Mesendoderm (in vitro differentiated cells): ENCODE results near the gene RAB9B.
A peak's percentile ranks its signal among the peaks of the same experiment; 100 is the strongest.

ENCODE experiments used
- DNase-seq: peaks from one replicate; pipeline ENCODE4 v3.0.0; 2013
- H2AK5ac ChIP-seq: 2 replicates; pipeline ENCODE4 v1.6.1; 2013; ENCODE audit warnings: low read length, inconsistent platforms
- H2BK120ac ChIP-seq: 2 replicates; pipeline ENCODE4 v1.6.1; 2013; ENCODE audit warnings: low read depth, mild to moderate bottlenecking, low read length, moderate library complexity, mixed read lengths
- H2BK15ac ChIP-seq: replicated peaks from 2 replicates; pipeline ENCODE4 v1.6.1; 2013; ENCODE audit warnings: low read depth, mild to moderate bottlenecking, moderate library complexity
- H2BK5ac ChIP-seq: 2 replicates; pipeline ENCODE4 v1.6.1; 2013; ENCODE audit warnings: low read length, inconsistent platforms
- H3K18ac ChIP-seq: 2 replicates; pipeline ENCODE4 v1.6.1; 2013; ENCODE audit warnings: mild to moderate bottlenecking, low read length, mixed read lengths
- H3K23ac ChIP-seq: one replicate; pipeline ENCODE4 v1.6.1; 2013; ENCODE audit warnings: low read length
- H3K27ac ChIP-seq: 2 replicates; pipeline ENCODE4 v1.5.1; 2013; ENCODE audit warnings: low read depth, mild to moderate bottlenecking, inconsistent platforms, low read length, moderate library complexity
- H3K27me3 ChIP-seq: 2 replicates; pipeline ENCODE4 v1.6.1; 2013; ENCODE audit warnings: low read length, control low read depth, mild to moderate bottlenecking, inconsistent platforms; ENCODE audit not compliant: insufficient read depth, poor library complexity
- H3K36me3 ChIP-seq: 2 replicates; pipeline ENCODE4 v1.6.1; 2013; ENCODE audit warnings: low read length, inconsistent platforms; ENCODE audit not compliant: control insufficient read depth, insufficient read depth
- H3K4ac ChIP-seq: one replicate; pipeline ENCODE4 v1.6.1; 2013; ENCODE audit warnings: low read depth, mild to moderate bottlenecking, low read length, moderate library complexity
- H3K4me1 ChIP-seq: 2 replicates; pipeline ENCODE4 v1.6.1; 2013; ENCODE audit warnings: low read depth, low read length, inconsistent platforms; ENCODE audit not compliant: control insufficient read depth
- H3K4me2 ChIP-seq: 2 replicates; pipeline ENCODE4 v1.6.1; 2013; ENCODE audit warnings: low read length
- H3K4me3 ChIP-seq: 2 replicates; pipeline ENCODE4 v1.5.1; 2013; ENCODE audit warnings: mild to moderate bottlenecking, low read length
- H3K56ac ChIP-seq: one replicate; pipeline ENCODE4 v1.6.1; 2013; ENCODE audit warnings: low read length
- H3K79me1 ChIP-seq: 2 replicates; pipeline ENCODE4 v1.6.1; 2013; ENCODE audit warnings: low read length, inconsistent platforms
- H3K79me2 ChIP-seq: 2 replicates; pipeline ENCODE4 v1.6.1; 2013; ENCODE audit warnings: mild to moderate bottlenecking, low read length; ENCODE audit not compliant: control insufficient read depth, insufficient read depth
- H3K9ac ChIP-seq: 2 replicates; pipeline ENCODE4 v1.6.1; 2013; ENCODE audit warnings: low read length, inconsistent platforms
- H4K5ac ChIP-seq: one replicate; pipeline ENCODE4 v1.6.1; 2013; ENCODE audit warnings: low read length
- H4K8ac ChIP-seq: one replicate; pipeline ENCODE4 v1.6.1; 2013; ENCODE audit warnings: low read depth, mild to moderate bottlenecking, control low read depth, low read length, moderate library complexity
- WGBS: extraction: QIAGEN DNeasy Blood & Tissue Kit; methylation state at CpG from one replicate; pipeline ENCODE4 v1.1.7; 2013; ENCODE audit warnings: low lambda C conversion rate, missing lambda C conversion rate; ENCODE audit not compliant: insufficient coverage; ENCODE audit errors: extremely low coverage; 5-methylcytosine and 5-hydroxymethylcytosine counted together

RAB9B gene

DNA sequence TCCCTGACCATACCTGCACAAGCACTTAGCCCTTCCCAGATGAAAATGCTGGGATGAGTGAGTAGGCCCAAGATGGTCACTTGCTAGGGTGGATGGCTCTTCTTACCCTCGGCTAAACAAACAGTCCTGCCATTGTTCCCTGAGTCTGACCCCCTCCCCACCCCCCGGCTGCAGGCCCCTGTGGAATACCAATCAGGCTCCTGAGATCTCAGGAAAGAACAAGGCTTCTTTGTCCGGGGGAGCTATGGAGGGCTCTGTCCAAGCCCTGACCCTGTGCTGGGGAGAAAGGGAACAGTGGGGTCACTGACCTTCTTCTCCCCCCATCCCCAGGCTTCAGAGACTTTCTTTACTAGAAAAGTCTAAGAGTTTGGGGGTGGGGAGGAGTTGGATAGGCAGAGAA, 49.4 kb downstream of the RAB9B start:
- WGBS, result no CpG with 5 or more reads among the region's 3 CpGs
- Histone ChIP-seq H3K4me3 (no peak overlapping the region), H2BK5ac (no peak overlapping the region)

DNA sequence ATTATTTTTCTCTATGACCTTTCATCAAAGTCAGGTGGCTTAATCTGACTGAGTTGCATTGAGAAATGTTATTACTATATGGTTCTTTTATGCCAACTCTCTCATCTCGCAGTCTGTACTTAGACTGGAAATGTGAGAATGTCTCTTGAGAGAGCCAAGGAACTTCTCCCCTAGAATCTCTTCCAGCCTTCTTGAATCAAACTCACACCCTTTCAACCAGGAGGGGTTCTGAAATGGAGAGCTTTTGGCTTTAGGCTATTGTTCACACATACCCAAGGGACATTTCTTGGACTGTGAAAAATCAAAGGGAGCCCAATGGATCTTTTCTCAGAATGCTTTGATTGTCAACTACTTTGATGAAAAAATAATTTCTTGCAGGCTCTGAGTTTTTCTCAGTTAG, 50.4 kb downstream of the RAB9B start:
- H3K4me3 ChIP-seq, result no peak overlapping the region
- no peaks in the 10 kb centered on the region for H3K27me3 ChIP-seq
- no peak for DNase-seq
- no peak overlapping the region for H3K4me2 ChIP-seq
- no peak overlapping the region for H3K18ac ChIP-seq
- H3K4me1 ChIP-seq, result no peaks in the 10 kb centered on the region
- H4K8ac ChIP-seq, result no peak overlapping the region
- no peak overlapping the region for H3K4ac ChIP-seq
- H2BK5ac ChIP-seq, result no peak overlapping the region
- no peaks in the 10 kb centered on the region for H3K79me1 ChIP-seq
- H2BK15ac ChIP-seq, result no peak overlapping the region
- no peak overlapping the region for H2BK120ac ChIP-seq
- H4K5ac ChIP-seq, result no peak overlapping the region
- no peak overlapping the region for H3K56ac ChIP-seq
- no peaks in the 10 kb centered on the region for H3K36me3 ChIP-seq
- H3K79me2 ChIP-seq, result no peaks in the 10 kb centered on the region
- H3K23ac ChIP-seq, result no peak overlapping the region
- no peak overlapping the region for H2AK5ac ChIP-seq
- no peak overlapping the region for H3K27ac ChIP-seq
- H3K9ac ChIP-seq, result no peak overlapping the region
- WGBS, result no CpG with 5 or more reads among the region's 1 CpG

More for the DNA sequence above, 49.4 kb downstream of the RAB9B start:
- no peak overlapping the region for H3K4me2 ChIP-seq
- H4K8ac ChIP-seq, result no peak overlapping the region
- H4K5ac ChIP-seq, result no peak overlapping the region
- no peak for DNase-seq
- H3K23ac ChIP-seq, result no peak overlapping the region
- no peaks in the 10 kb centered on the region for H3K27me3 ChIP-seq
- H2BK120ac ChIP-seq, result no peak overlapping the region
- no peak overlapping the region for H2AK5ac ChIP-seq
- H3K18ac ChIP-seq, result no peak overlapping the region
- no peaks in the 10 kb centered on the region for H3K4me1 ChIP-seq
- H2BK15ac ChIP-seq, result no peak overlapping the region
- H3K9ac ChIP-seq, result no peak overlapping the region
- no peak overlapping the region for H3K4ac ChIP-seq
- no peak overlapping the region for H3K27ac ChIP-seq
- no peak overlapping the region for H3K56ac ChIP-seq
- H3K36me3 ChIP-seq, result no peaks in the 10 kb centered on the region
- H3K79me2 ChIP-seq, result no peaks in the 10 kb centered on the region
- no peaks in the 10 kb centered on the region for H3K79me1 ChIP-seq

DNA sequence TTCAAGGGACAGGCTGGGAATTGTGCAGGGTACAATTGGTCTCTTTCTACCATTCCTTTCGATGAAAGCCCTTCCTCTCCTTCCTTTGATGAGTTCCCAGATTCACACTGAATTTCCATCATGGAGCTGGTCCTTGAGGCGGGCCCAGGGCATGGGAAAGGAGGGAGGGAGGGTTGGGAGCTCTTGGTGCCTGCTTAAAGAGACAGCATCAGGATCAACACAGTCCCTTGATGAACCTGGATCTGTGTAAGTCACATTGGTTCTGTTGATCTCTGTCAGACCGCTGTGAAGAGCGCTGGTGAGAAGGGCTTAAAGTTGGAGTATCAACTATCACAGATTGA, 51.0 kb downstream of the RAB9B start:
- no peak overlapping the region for H2AK5ac ChIP-seq
- no peak for DNase-seq
- no peak overlapping the region for H3K4me2 ChIP-seq

DNA sequence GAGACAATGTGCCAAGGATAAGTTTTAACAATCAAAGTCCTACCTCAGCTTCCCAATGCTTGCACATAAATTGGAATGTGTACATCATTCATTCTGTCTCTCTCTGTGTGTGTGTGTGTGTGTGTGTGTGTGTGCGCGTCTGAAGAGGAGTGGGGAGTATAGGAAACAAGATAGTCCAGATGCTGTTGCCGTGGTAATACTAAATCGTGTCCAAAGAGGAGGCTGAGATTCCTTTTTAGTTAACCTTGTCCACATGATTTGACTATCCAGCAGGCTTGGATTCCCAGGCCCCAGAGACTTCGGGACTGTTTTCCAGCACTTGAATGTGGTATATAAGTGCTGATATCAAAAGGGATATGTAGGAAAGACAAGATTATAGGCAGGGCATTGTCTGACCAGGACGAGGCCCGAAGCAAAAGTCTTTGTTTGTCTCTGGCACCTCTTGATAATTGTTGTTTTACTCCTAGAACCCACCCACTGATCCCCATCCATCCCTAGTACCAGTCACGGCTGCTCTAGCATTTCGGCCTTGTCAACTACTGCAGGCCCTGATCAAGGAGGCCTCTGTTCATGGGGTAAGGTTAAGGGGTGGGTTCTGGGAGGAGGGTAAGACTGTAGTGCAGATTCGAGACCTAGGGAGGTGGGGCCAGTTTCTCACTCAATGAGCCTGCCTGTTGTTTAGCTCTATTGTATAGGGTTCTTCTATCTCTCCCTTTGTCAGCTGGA, 51.6 kb downstream of the RAB9B start:
- no peak overlapping the region for H3K9ac ChIP-seq
- H2BK120ac ChIP-seq, result no peak overlapping the region
- no peak overlapping the region for H3K27ac ChIP-seq
- H2AK5ac ChIP-seq, result no peak overlapping the region
- H3K56ac ChIP-seq, result no peak overlapping the region
- no peaks in the 10 kb centered on the region for H3K79me2 ChIP-seq
- H3K4me3 ChIP-seq, result no peak overlapping the region
- DNase-seq, result no peak
- no peak overlapping the region for H2BK15ac ChIP-seq
- no CpG with 5 or more reads among the region's 10 CpGs for WGBS
- no peak overlapping the region for H3K23ac ChIP-seq
- H3K36me3 ChIP-seq, result no peaks in the 10 kb centered on the region
- no peak overlapping the region for H3K18ac ChIP-seq
- H3K79me1 ChIP-seq, result no peaks in the 10 kb centered on the region
- H3K4ac ChIP-seq, result no peak overlapping the region
- no peak overlapping the region for H3K4me2 ChIP-seq
- H3K4me1 ChIP-seq, result no peaks in the 10 kb centered on the region
- H4K5ac ChIP-seq, result no peak overlapping the region
- no peaks in the 10 kb centered on the region for H3K27me3 ChIP-seq
- H2BK5ac ChIP-seq, result no peak overlapping the region
- no peak overlapping the region for H4K8ac ChIP-seq

More for the DNA sequence above, 51.0 kb downstream of the RAB9B start:
- no peak overlapping the region for H3K18ac ChIP-seq
- H2BK5ac ChIP-seq, result no peak overlapping the region
- no peaks in the 10 kb centered on the region for H3K79me1 ChIP-seq
- H3K36me3 ChIP-seq, result no peaks in the 10 kb centered on the region
- H2BK15ac ChIP-seq, result no peak overlapping the region
- H2BK120ac ChIP-seq, result no peak overlapping the region
- H3K4me3 ChIP-seq, result no peak overlapping the region
- H3K27me3 ChIP-seq, result no peaks in the 10 kb centered on the region
- no peaks in the 10 kb centered on the region for H3K4me1 ChIP-seq
- H3K79me2 ChIP-seq, result no peaks in the 10 kb centered on the region
- H3K27ac ChIP-seq, result no peak overlapping the region
- no peak overlapping the region for H3K56ac ChIP-seq
- H4K5ac ChIP-seq, result no peak overlapping the region
- H3K9ac ChIP-seq, result no peak overlapping the region
- H3K23ac ChIP-seq, result no peak overlapping the region
- no CpG with 5 or more reads among the region's 4 CpGs for WGBS
- no peak overlapping the region for H4K8ac ChIP-seq
- no peak overlapping the region for H3K4ac ChIP-seq

DNA sequence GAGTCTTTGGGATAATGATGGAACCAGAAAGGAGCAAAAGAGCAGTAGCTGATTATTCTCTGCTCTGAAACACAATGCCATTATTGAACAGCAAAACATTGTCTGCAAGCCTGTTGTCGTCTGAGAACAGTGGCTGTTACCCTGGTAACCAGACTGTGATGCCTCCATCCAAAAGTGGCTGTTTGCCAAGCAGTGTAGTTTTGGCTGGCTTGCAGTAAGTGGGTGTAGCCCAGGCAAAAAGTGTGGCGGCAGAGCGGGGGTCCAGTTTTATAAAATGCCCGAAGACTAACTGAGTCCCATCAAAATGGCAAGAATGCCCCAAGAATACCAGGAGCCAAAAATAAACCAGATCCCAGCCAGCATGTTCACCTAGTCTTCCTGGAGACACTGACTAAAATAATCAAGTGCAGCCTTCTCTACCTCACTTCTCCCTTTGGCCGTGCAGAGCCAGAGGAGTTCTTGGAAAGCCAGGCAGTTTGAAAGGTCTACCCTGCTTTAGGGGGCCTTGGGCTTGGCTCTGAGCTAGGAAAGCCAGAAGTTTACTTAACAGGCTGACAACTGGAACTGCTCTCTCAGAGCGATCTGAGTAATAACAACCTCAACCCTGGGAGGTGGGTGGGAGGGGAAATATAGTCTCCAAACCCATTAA, 52.8 kb downstream of the RAB9B start:
- Histone ChIP-seq H3K56ac (no peak overlapping the region), H2BK120ac (no peak overlapping the region), H3K27me3 (no peaks in the 10 kb centered on the region), H3K4me2 (no peak overlapping the region), H3K23ac (no peak overlapping the region), H3K27ac (no peak overlapping the region), H3K4me3 (no peak overlapping the region), H2BK15ac (no peak overlapping the region), H3K79me2 (no peaks in the 10 kb centered on the region), H3K18ac (no peak overlapping the region), H4K5ac (no peak overlapping the region), H3K36me3 (no peaks in the 10 kb centered on the region), H4K8ac (no peak overlapping the region), H3K4me1 (no peaks in the 10 kb centered on the region), H3K4ac (no peak overlapping the region), H2BK5ac (no peak overlapping the region), H3K79me1 (no peaks in the 10 kb centered on the region), H2AK5ac (no peak overlapping the region), H3K9ac (no peak overlapping the region)
- no peak for DNase-seq
- WGBS, result no CpG with 5 or more reads among the region's 6 CpGs

DNA sequence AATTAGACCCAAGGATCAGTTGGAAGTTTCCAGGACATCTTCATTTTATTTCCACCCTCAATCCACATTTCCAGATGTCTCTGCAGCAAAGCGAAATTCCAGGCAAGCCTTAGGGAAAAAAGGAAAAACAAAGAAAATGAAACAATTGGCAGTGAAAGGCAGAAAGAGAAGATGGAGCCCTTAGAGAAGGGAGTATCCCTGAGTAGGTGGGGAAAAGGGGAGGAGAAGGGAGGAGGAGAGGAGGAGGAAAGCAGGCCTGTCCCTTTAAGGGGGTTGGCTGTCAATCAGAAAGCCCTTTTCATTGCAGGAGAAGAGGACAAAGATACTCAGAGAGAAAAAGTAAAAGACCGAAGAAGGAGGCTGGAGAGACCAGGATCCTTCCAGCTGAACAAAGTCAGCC, 55.5 kb downstream of the RAB9B start, which contains the start of gene PLP1:
TSS of gene PLP1 (plus strand) at position 295 of the 400 bp plus-strand sequence. CDS start 156 bp downstream, outside the sequence.
- WGBS, result no CpG with 5 or more reads among the region's 2 CpGs
- Histone ChIP-seq H4K8ac (no peak within 1 kb of the TSS), H2BK120ac (no peak within 1 kb of the TSS), H3K4ac (no peak within 1 kb of the TSS), H4K5ac (no peak within 1 kb of the TSS), H3K36me3 (no peaks in the 10 kb centered on the region), H3K56ac (peak within 1 kb of the TSS; percentile 70), H3K23ac (no peak within 1 kb of the TSS), H3K4me2 (no peak within 1 kb of the TSS), H2BK5ac (no peak within 1 kb of the TSS), H3K18ac (no peak within 1 kb of the TSS), H3K79me1 (no peaks in the 10 kb centered on the region), H3K4me3 (no peak within 1 kb of the TSS), H3K27ac (no peak within 1 kb of the TSS), H3K4me1 (peaks cover 7% of the 10 kb centered on the region), H3K27me3 (no peaks in the 10 kb centered on the region), H2AK5ac (no peak within 1 kb of the TSS), H2BK15ac (no peak within 1 kb of the TSS), H3K79me2 (no peaks in the 10 kb centered on the region), H3K9ac (no peak within 1 kb of the TSS)
- no peak for DNase-seq
